ENCODE data around the gene SLC5A11. TPM values are rescaled to one million over a fixed set of nuclear protein-coding genes. Genes with fewer than 3 reads are reported as not detected.

Gene SLC5A11
- polyA plus RNA-seq, 1 donor (not counting 4 experiments of a cell fraction or from before 2014, with no cell fraction given): 0.07 TPM

- no peak for FAIRE-seq
- H3K9me3 ChIP-seq (ENCODE audit: control insufficient read depth, low read depth, low read length): no peaks in the 10 kb centered on the region
- no peaks in the 10 kb centered on the region for H4K20me1 ChIP-seq (ENCODE audit: control insufficient read depth, extremely low read depth, insufficient read depth, low read length)
- H3K79me2 ChIP-seq (ENCODE audit: control insufficient read depth, insufficient read depth, low read length): no peaks in the 10 kb centered on the region
- H3K27me3 ChIP-seq (ENCODE audit: control insufficient read depth, extremely low read depth, insufficient read depth, low read length): no peaks in the 10 kb centered on the region
- no peak overlapping the region for H3K9ac ChIP-seq (ENCODE audit: control insufficient read depth, extremely low read depth, insufficient read depth, low read length)
- TF ChIP-seq EZH2 (IDR thresholded peaks at IDR 0.05; ENCODE audit: low read length) (no peak), CTCF (optimal IDR thresholded peaks at IDR 0.05 in 1 of 3, IDR thresholded peaks at IDR 0.05 in 1 of 3, conservative IDR thresholded peaks at IDR 0.05 in 1 of 3; ENCODE audit: extremely low read depth in 1 of 3, insufficient read depth in 2 of 3, low read length in 3 of 3) (no peak)
- no peaks in the 10 kb centered on the region for H3K4me1 ChIP-seq (ENCODE audit: control insufficient read depth, extremely low read depth, insufficient read depth, low read length)
- H3K9me1 ChIP-seq (ENCODE audit: control insufficient read depth, extremely low read depth, insufficient read depth, low read length): no peaks in the 10 kb centered on the region
- DNase-seq (ENCODE audit: low read depth, low spot score): no peak
- H2AFZ ChIP-seq (ENCODE audit: control insufficient read depth, low read length): no peak overlapping the region
- no peak overlapping the region for H3K4me2 ChIP-seq (ENCODE audit: control insufficient read depth, extremely low read depth, insufficient read depth, low read depth, low read length)
- dilution Hi-C loops (cut with MboI; ENCODE audit: extremely low pct_ligation_motif_present, low sequenced_read_pairs): no loop called here
- H3K4me3 ChIP-seq (ENCODE audit: control insufficient read depth in 2 of 3, extremely low read depth in 1 of 3, insufficient read depth in 2 of 3, low read depth in 1 of 3, low read length in 3 of 3): no peak overlapping the region
- H3K27ac ChIP-seq (ENCODE audit: control insufficient read depth, insufficient read depth, low read length): no peak overlapping the region
- H3K36me3 ChIP-seq (ENCODE audit: control insufficient read depth in 2 of 2, extremely low read depth in 1 of 2, insufficient read depth in 2 of 2, low read length in 2 of 2): peaks cover 5 to 13% of the 10 kb centered on the region in 2 experiments
Observed at GRCh38 chr16:24936151-24936550, 90.4 kb downstream of the SLC5A11 start.

GRCh38 chr16:24939224-24939623 is 93.5 kb downstream of the SLC5A11 start:
- no peak overlapping the region for H3K27ac ChIP-seq (ENCODE audit: control insufficient read depth, insufficient read depth, low read length)
- H4K20me1 ChIP-seq (ENCODE audit: control insufficient read depth, extremely low read depth, insufficient read depth, low read length): no peaks in the 10 kb centered on the region
- H3K9ac ChIP-seq (ENCODE audit: control insufficient read depth, extremely low read depth, insufficient read depth, low read length): no peak overlapping the region
- H3K36me3 ChIP-seq (ENCODE audit: control insufficient read depth in 2 of 2, extremely low read depth in 1 of 2, insufficient read depth in 2 of 2, low read length in 2 of 2): peaks cover 11 to 13% of the 10 kb centered on the region in 2 experiments
- no peaks in the 10 kb centered on the region for H3K4me1 ChIP-seq (ENCODE audit: control insufficient read depth, extremely low read depth, insufficient read depth, low read length)
- no peaks in the 10 kb centered on the region for H3K9me3 ChIP-seq (ENCODE audit: control insufficient read depth, low read depth, low read length)
- H3K4me3 ChIP-seq (ENCODE audit: control insufficient read depth in 2 of 3, extremely low read depth in 1 of 3, insufficient read depth in 2 of 3, low read depth in 1 of 3, low read length in 3 of 3): no peak overlapping the region
- H2AFZ ChIP-seq (ENCODE audit: control insufficient read depth, low read length): no peak overlapping the region
- H3K79me2 ChIP-seq (ENCODE audit: control insufficient read depth, insufficient read depth, low read length): no peaks in the 10 kb centered on the region
- H3K4me2 ChIP-seq (ENCODE audit: control insufficient read depth, extremely low read depth, insufficient read depth, low read depth, low read length): no peak overlapping the region
- no peak for FAIRE-seq
- H3K27me3 ChIP-seq (ENCODE audit: control insufficient read depth, extremely low read depth, insufficient read depth, low read length): no peaks in the 10 kb centered on the region
- dilution Hi-C loops (cut with MboI; ENCODE audit: extremely low pct_ligation_motif_present, low sequenced_read_pairs): no loop called here
- no peak for DNase-seq (ENCODE audit: low read depth, low spot score)
- H3K9me1 ChIP-seq (ENCODE audit: control insufficient read depth, extremely low read depth, insufficient read depth, low read length): no peaks in the 10 kb centered on the region
- no peak for TF ChIP-seq CTCF (optimal IDR thresholded peaks at IDR 0.05 in 1 of 3, IDR thresholded peaks at IDR 0.05 in 1 of 3, conservative IDR thresholded peaks at IDR 0.05 in 1 of 3; ENCODE audit: extremely low read depth in 1 of 3, insufficient read depth in 2 of 3, low read length in 3 of 3)
- TF ChIP-seq EZH2 (IDR thresholded peaks at IDR 0.05; ENCODE audit: low read length): no peak

All from keratinocyte (primary cell).